Left hindlimb (tissue), 1 donor: ENCODE results near the gene JMJD1C.
"Not testable (repeated sequence)": the region's sequence is repeated elsewhere in the genome, so short reads cannot be mapped to it uniquely, and the experiment has no call there.

Source experiments
- DNase-seq: peaks from one replicate; pipeline ENCODE4 v3.0.0-alpha.2; 2018

The JMJD1C gene

GRCh38 chr10:63392224-63392623, 73.6 kb downstream of the JMJD1C start:
- no peak for DNase-seq

GRCh38 chr10:63391812-63392211, 74.0 kb downstream of the JMJD1C start:
- no peak for DNase-seq

- no peak for DNase-seq
These were observed 75.3 kb downstream of the JMJD1C start for GRCh38 chr10:63390521-63390920.

- DNase-seq = no peak
These were observed 77.3 kb downstream of the JMJD1C start for GRCh38 chr10:63388421-63389031.

- no peak for DNase-seq
These were observed 80.5 kb downstream of the JMJD1C start for GRCh38 chr10:63385254-63385653.

- DNase-seq = no peak
These were observed 81.1 kb downstream of the JMJD1C start for GRCh38 chr10:63384675-63385074.

- DNase-seq = no peak
These were observed 81.8 kb downstream of the JMJD1C start for GRCh38 chr10:63384001-63384400.

- DNase-seq = no peak
These were observed 82.6 kb downstream of the JMJD1C start for GRCh38 chr10:63383141-63383540.

- no peak for DNase-seq
These were observed 83.7 kb downstream of the JMJD1C start for GRCh38 chr10:63382066-63382465.

GRCh38 chr10:63377305-63377661, 88.5 kb downstream of the JMJD1C start:
- not testable (repeated sequence) for DNase-seq

GRCh38 chr10:63376560-63377304, 89.0 kb downstream of the JMJD1C start:
- DNase-seq = no peak

GRCh38 chr10:63375859-63376258, 89.9 kb downstream of the JMJD1C start:
- no peak for DNase-seq

- no peak for DNase-seq
These were observed 90.3 kb downstream of the JMJD1C start for GRCh38 chr10:63375458-63375857.

- no peak for DNase-seq
These were observed 90.8 kb downstream of the JMJD1C start for GRCh38 chr10:63374991-63375390.

GRCh38 chr10:63373176-63373575, 92.6 kb downstream of the JMJD1C start:
- DNase-seq = no peak

- no peak for DNase-seq
These were observed 96.1 kb downstream of the JMJD1C start for GRCh38 chr10:63369711-63370110.

- no peak for DNase-seq
These were observed 97.4 kb downstream of the JMJD1C start for GRCh38 chr10:63368365-63368764.

GRCh38 chr10:63366933-63367332, 98.8 kb downstream of the JMJD1C start:
- DNase-seq = no peak

- DNase-seq = no peak
These were observed 99.6 kb downstream of the JMJD1C start for GRCh38 chr10:63365976-63366765.

GRCh38 chr10:63364918-63365317, 100.9 kb downstream of the JMJD1C start:
- no peak for DNase-seq

GRCh38 chr10:63363951-63364350, 101.8 kb downstream of the JMJD1C start:
- DNase-seq = no peak

- no peak for DNase-seq
These were observed 110.1 kb downstream of the JMJD1C start for GRCh38 chr10:63355682-63356081.

GRCh38 chr10:63352976-63353375, 112.8 kb downstream of the JMJD1C start:
- no peak for DNase-seq
